Mesenchymal stem cell (in vitro differentiated cells and primary cell): Measurements from ENCODE around the gene ATF7.

Experiments
- DNase-seq: peaks from one replicate; pipeline ENCODE4 v3.0.0-alpha.2; 2013
- H2AFZ ChIP-seq: one replicate; pipeline ENCODE4 v1.6.1; 2013; ENCODE audit warnings: low read depth, mild to moderate bottlenecking, control low read depth, inconsistent platforms, low read length, moderate library complexity
- H2AK5ac ChIP-seq: 2 replicates; pipeline ENCODE4 v1.6.1; 2013; ENCODE audit warnings: low read length, moderate library complexity, mild to moderate bottlenecking, inconsistent platforms; ENCODE audit not compliant: severe bottlenecking
- H2BK120ac ChIP-seq: one replicate; pipeline ENCODE4 v1.6.1; 2013; ENCODE audit warnings: low read depth, mild to moderate bottlenecking, inconsistent platforms, low read length, moderate library complexity
- H2BK12ac ChIP-seq, 2 experiments: one replicate each; pipeline ENCODE4 v1.6.1; 2013; ENCODE audit warnings: inconsistent platforms in 2 of 2, low read length in 2 of 2, mild to moderate bottlenecking in 2 of 2, moderate library complexity in 2 of 2, control low read depth in 1 of 2
- H2BK15ac ChIP-seq: one replicate; pipeline ENCODE4 v1.6.1; 2013; ENCODE audit warnings: mild to moderate bottlenecking, low read depth, inconsistent platforms; ENCODE audit not compliant: poor library complexity, severe bottlenecking
- H2BK5ac ChIP-seq: 2 replicates; pipeline ENCODE4 v1.6.1; 2013; ENCODE audit warnings: low read depth, mild to moderate bottlenecking, low read length, control low read depth, inconsistent platforms; ENCODE audit not compliant: poor library complexity, severe bottlenecking
- H3K14ac ChIP-seq, 2 experiments: one replicate each; pipeline ENCODE4 v1.6.1; 2013; ENCODE audit warnings: inconsistent platforms in 2 of 2, low read length in 2 of 2, control low read depth in 1 of 2, mild to moderate bottlenecking in 1 of 2, moderate library complexity in 1 of 2
- H3K18ac ChIP-seq, 2 experiments: one replicate each; pipeline ENCODE4 v1.6.1; 2013; ENCODE audit warnings: inconsistent platforms in 2 of 2, low read length in 2 of 2, control low read depth in 1 of 2, low read depth in 1 of 2, mild to moderate bottlenecking in 1 of 2
- H3K23ac ChIP-seq, 2 experiments: one replicate each; pipeline ENCODE4 v1.6.1; 2013; ENCODE audit warnings: inconsistent platforms in 2 of 2, low read length in 2 of 2, mild to moderate bottlenecking in 2 of 2, moderate library complexity in 2 of 2, control low read depth in 1 of 2
- H3K27ac ChIP-seq: 2 replicates; pipeline ENCODE4 v1.5.1; 2013; ENCODE audit warnings: mild to moderate bottlenecking, moderate library complexity, low read length, control low read depth, inconsistent platforms; ENCODE audit not compliant: poor library complexity, severe bottlenecking
- H3K27me3 ChIP-seq, 2 experiments: 2 replicates each; pipeline versions ENCODE4 v1.6.1 to v1.7.0; 2013; ENCODE audit warnings: low read length in 2 of 2, mild to moderate bottlenecking in 2 of 2, moderate library complexity in 2 of 2, control low read depth in 1 of 2, inconsistent platforms in 1 of 2; ENCODE audit not compliant: control insufficient read depth in 1 of 2, insufficient read depth in 1 of 2
- H3K36me3 ChIP-seq, 2 experiments: 2 replicates each; pipeline versions ENCODE4 v1.6.1 to v1.7.0; 2013; ENCODE audit warnings: low read length in 2 of 2, control low read depth in 1 of 2, inconsistent platforms in 1 of 2, low read depth in 1 of 2, mild to moderate bottlenecking in 1 of 2; ENCODE audit not compliant: insufficient read depth in 2 of 2, control insufficient read depth in 1 of 2
- H3K4ac ChIP-seq, 2 experiments: one replicate each; pipeline ENCODE4 v1.6.1; 2013; ENCODE audit warnings: inconsistent platforms in 2 of 2, low read length in 2 of 2, mild to moderate bottlenecking in 2 of 2, moderate library complexity in 2 of 2, control low read depth in 1 of 2, low read depth in 1 of 2
- H3K4me1 ChIP-seq: 2 replicates; pipeline ENCODE4 v1.6.1; 2013; ENCODE audit warnings: low read depth, low read length, control low read depth; ENCODE audit not compliant: control insufficient read depth, insufficient read depth
- H3K4me2 ChIP-seq: 2 replicates; pipeline ENCODE4 v1.6.1; 2013; ENCODE audit warnings: low read length, mild to moderate bottlenecking, inconsistent platforms; ENCODE audit not compliant: poor library complexity, severe bottlenecking
- H3K4me3 ChIP-seq, 2 experiments: 2 replicates each; pipeline versions ENCODE4 v1.5.1 to v1.7.0; 2013; ENCODE audit warnings: low read length in 2 of 2, mild to moderate bottlenecking in 2 of 2, control low read depth in 1 of 2, low read depth in 1 of 2; ENCODE audit not compliant: insufficient read depth in 1 of 2
- H3K79me1 ChIP-seq: replicated peaks from 2 replicates; pipeline ENCODE4 v1.6.1; 2013; ENCODE audit warnings: mild to moderate bottlenecking, control low read depth, low read length, inconsistent platforms; ENCODE audit not compliant: poor library complexity, severe bottlenecking
- H3K9ac ChIP-seq: 2 replicates; pipeline ENCODE4 v1.7.0; 2013; ENCODE audit warnings: mild to moderate bottlenecking, low read length, moderate library complexity
- H3K9me3 ChIP-seq: 2 replicates; pipeline ENCODE4 v1.7.0; 2013; ENCODE audit warnings: mild to moderate bottlenecking, low read length; ENCODE audit not compliant: control insufficient read depth
- H4K8ac ChIP-seq: one replicate; pipeline ENCODE4 v1.6.1; 2013; ENCODE audit warnings: inconsistent platforms, mild to moderate bottlenecking, low read length, moderate library complexity
- H4K91ac ChIP-seq: one replicate; pipeline ENCODE4 v1.6.1; 2013; ENCODE audit warnings: mild to moderate bottlenecking, low read length, inconsistent platforms
- WGBS: methylation state at CpG from one replicate; pipeline ENCODE4 v1.1.7; 2013; ENCODE audit warnings: mixed read lengths; 5-methylcytosine and 5-hydroxymethylcytosine counted together

ATF7 gene

GRCh38 chr12:53622724-53623123, 3.5 kb downstream of the ATF7 start:
- Histone ChIP-seq H4K8ac (no peak overlapping the region), H3K79me1 (peaks cover 2% of the 10 kb centered on the region), H3K27ac (no peak overlapping the region), H2AK5ac (no peak overlapping the region), H3K14ac (no peak overlapping the region), H2BK5ac (no peak overlapping the region), H3K4ac (no peak overlapping the region), H3K4me1 (peaks cover 4% of the 10 kb centered on the region), H2BK15ac (no peak overlapping the region), H3K27me3 (no peaks in the 10 kb centered on the region), H2AFZ (no peak overlapping the region), H3K36me3 (peaks cover 0 to 6% of the 10 kb centered on the region in 2 experiments), H2BK12ac (no peak overlapping the region), H4K91ac (no peak overlapping the region), H3K18ac (no peak overlapping the region), H2BK120ac (no peak overlapping the region), H3K23ac (no peak overlapping the region), H3K9ac (peak overlapping the region; percentile 98), H3K9me3 (no peaks in the 10 kb centered on the region), H3K4me3 (peak overlapping the region in 1 of 2 experiments; percentile 91), H3K4me2 (no peak overlapping the region)
- over 99% methylated on average over 5 of the region's 5 CpGs for WGBS
- no peak for DNase-seq

- H3K18ac ChIP-seq, result no peak overlapping the region
- no peak overlapping the region for H3K4ac ChIP-seq
- H3K4me1 ChIP-seq, result peaks cover 5% of the 10 kb centered on the region
- WGBS, result no CpG with 5 or more reads among the region's 3 CpGs
- H2BK15ac ChIP-seq, result no peak overlapping the region
- peak overlapping the region; percentile 85 for H3K9ac ChIP-seq
- H3K23ac ChIP-seq, result no peak overlapping the region
- H3K79me1 ChIP-seq, result peaks cover 5% of the 10 kb centered on the region
- no peak overlapping the region for H2AK5ac ChIP-seq
- H3K27me3 ChIP-seq, result no peaks in the 10 kb centered on the region
- no peak overlapping the region for H3K27ac ChIP-seq
- no peak overlapping the region for H2BK12ac ChIP-seq
- no peak for DNase-seq
- no peak overlapping the region for H4K91ac ChIP-seq
- H3K4me3 ChIP-seq, result peak overlapping the region in 1 of 2 experiments; percentile 73
- H4K8ac ChIP-seq, result no peak overlapping the region
- no peak overlapping the region for H3K14ac ChIP-seq
- no peak overlapping the region for H3K4me2 ChIP-seq
- no peaks in the 10 kb centered on the region for H3K9me3 ChIP-seq
- no peak overlapping the region for H2BK120ac ChIP-seq
- no peak overlapping the region for H2BK5ac ChIP-seq
- peaks cover 3 to 19% of the 10 kb centered on the region in 2 experiments for H3K36me3 ChIP-seq
- H2AFZ ChIP-seq, result no peak overlapping the region
Observed at GRCh38 chr12:53618275-53618674, 7.9 kb downstream of the ATF7 start.

- Histone ChIP-seq H3K4me3 (peak overlapping the region in 1 of 2 experiments; percentile 73), H3K14ac (no peak overlapping the region), H2AK5ac (no peak overlapping the region), H3K36me3 (peaks cover 4 to 19% of the 10 kb centered on the region in 2 experiments), H2AFZ (no peak overlapping the region), H3K4me2 (no peak overlapping the region), H3K18ac (no peak overlapping the region), H3K4me1 (peaks cover 6% of the 10 kb centered on the region), H3K79me1 (peaks cover 6% of the 10 kb centered on the region), H2BK15ac (no peak overlapping the region), H3K27ac (no peak overlapping the region), H3K9me3 (no peaks in the 10 kb centered on the region), H2BK120ac (no peak overlapping the region), H2BK12ac (no peak overlapping the region), H3K27me3 (no peaks in the 10 kb centered on the region), H3K4ac (no peak overlapping the region), H3K23ac (no peak overlapping the region), H2BK5ac (no peak overlapping the region), H4K91ac (no peak overlapping the region), H3K9ac (peak overlapping the region; percentile 85), H4K8ac (no peak overlapping the region)
- no peak for DNase-seq
- WGBS, result 94% methylated on average over 1 of the region's 3 CpGs
Observed at GRCh38 chr12:53617700-53618099, 8.5 kb downstream of the ATF7 start.

- WGBS, result 100% methylated on average over 3 of the region's 4 CpGs
- peaks cover 6% of the 10 kb centered on the region for H3K79me1 ChIP-seq
- no peak overlapping the region for H3K14ac ChIP-seq
Observed at GRCh38 chr12:53616950-53617349, 9.2 kb downstream of the ATF7 start.

More at GRCh38 chr12:53616950-53617349, 9.2 kb downstream of the ATF7 start:
- no peaks in the 10 kb centered on the region for H3K9me3 ChIP-seq
- no peak overlapping the region for H3K18ac ChIP-seq
- no peaks in the 10 kb centered on the region for H3K27me3 ChIP-seq
- no peak overlapping the region for H3K23ac ChIP-seq
- H3K9ac ChIP-seq, result peak overlapping the region; percentile 85
- H2BK12ac ChIP-seq, result no peak overlapping the region
- no peak overlapping the region for H3K27ac ChIP-seq
- no peak overlapping the region for H2AK5ac ChIP-seq
- no peak overlapping the region for H2AFZ ChIP-seq
- no peak overlapping the region for H2BK120ac ChIP-seq
- no peak overlapping the region for H2BK5ac ChIP-seq
- H2BK15ac ChIP-seq, result no peak overlapping the region
- peaks cover 5% of the 10 kb centered on the region for H3K4me1 ChIP-seq
- H4K91ac ChIP-seq, result no peak overlapping the region
- no peak overlapping the region for H3K4ac ChIP-seq
- peaks cover 6 to 19% of the 10 kb centered on the region in 2 experiments for H3K36me3 ChIP-seq
- H3K4me2 ChIP-seq, result no peak overlapping the region
- no peak for DNase-seq
- H3K4me3 ChIP-seq, result no peak overlapping the region
- no peak overlapping the region for H4K8ac ChIP-seq
